A549 (cell line): ENCODE data around the gene AMFR. TPM values are rescaled to one million over a fixed set of nuclear protein-coding genes. Genes with fewer than 3 reads are reported as not detected.
A peak's percentile ranks its signal among the peaks of the same experiment; 100 is the strongest.

Experiments used
- ATAC-seq, 2 experiments: fragments of 200-7000 bp in 1 of 2; fragments of >200 bp in 1 of 2; cut with Nextera tagmentation in 1 of 2; cut with Tn5 transposase in 1 of 2; 3 replicates each; pipeline versions ENCODE4 v1.8.0 to v1.9.1; 2018 to 2020; ENCODE audit warnings: mild to moderate bottlenecking in 1 of 2, moderate library complexity in 1 of 2
- CTCF ChIA-PET: fragments of 300-600 bp; sonication (Branson Sonifier 250); formaldehyde crosslinking; extraction: SDS; loops from one replicate; lab custom pipeline; 2021; ENCODE audit warnings: antibody characterized with exemption, inconsistent platforms; lab: Yijun Ruan, JAX
- POLR2A ChIA-PET: fragments of 350-600 bp; formaldehyde crosslinking; extraction: SDS; loops from one replicate; lab custom pipeline; 2021; ENCODE audit warnings: antibody characterized with exemption, inconsistent platforms; lab: Yijun Ruan, JAX
- DNase-seq, 2 experiments: peaks; one replicate each; pipeline versions ENCODE4 v3.0.0 to v3.0.0-alpha.2; 2011 to 2016; ENCODE audit warnings: low read depth in 1 of 2, low spot score in 1 of 2
- FAIRE-seq: peaks from 2 replicates; lab custom pipeline; 2011; peaks lifted over from hg19 to GRCh38; lab: Jason Lieb, UNC
- H3K27ac ChIP-seq, 2 experiments: fragments of >200 bp; sonication (Bioruptor Twin); formaldehyde crosslinking; 3 replicates each; pipeline ENCODE4 v1.5.1; 2016 to 2017
- H3K4me1 ChIP-seq: fragments of >200 bp; sonication (Bioruptor Twin); formaldehyde crosslinking; 3 replicates; pipeline ENCODE4 v1.6.1; 2016
- H3K4me2 ChIP-seq: fragments of >200 bp; sonication (Bioruptor Twin); formaldehyde crosslinking; 3 replicates; pipeline ENCODE4 v1.6.1; 2016
- H3K4me3 ChIP-seq: fragments of >200 bp; sonication (Bioruptor Twin); formaldehyde crosslinking; 3 replicates; pipeline ENCODE4 v1.5.1; 2016
- H3K9me3 ChIP-seq: fragments of >200 bp; sonication (Bioruptor Twin); formaldehyde crosslinking; 3 replicates; pipeline ENCODE4 v1.6.1; 2016
- BHLHE40 ChIP-seq: IDR thresholded peaks from 2 replicates; pipeline ENCODE4 v1.6.1; 2012; ENCODE audit warnings: low read depth, low read length, inconsistent platforms
- CBX2 ChIP-seq: fragments of 200-600 bp; sonication (generic); IDR thresholded peaks from 2 replicates; pipeline ENCODE4 v1.6.1; 2016; ENCODE audit warnings: low read depth, mild to moderate bottlenecking, borderline replicate concordance
- EP300 ChIP-seq, 2 experiments: fragments of >200 bp; sonication (Bioruptor Twin); formaldehyde crosslinking; IDR thresholded peaks; 2 replicates in 1 of 2; 3 replicates in 1 of 2; pipeline ENCODE4 v1.6.1; 2016 to 2017
- FOSL2 ChIP-seq, 2 experiments: fragments of 450-650 bp in 1 of 2; fragments of >200 bp in 1 of 2; sonication (Bioruptor Twin) in 1 of 2; formaldehyde crosslinking; IDR thresholded peaks; 2 replicates each; pipeline versions ENCODE4 v1.5.0 to v1.6.1; 2016 to 2020; ENCODE audit warnings: mild to moderate bottlenecking in 1 of 2, moderate library complexity in 1 of 2
- HES2 ChIP-seq: fragments of >200 bp; sonication (Bioruptor Twin); formaldehyde crosslinking; IDR thresholded peaks from 2 replicates; pipeline ENCODE4 v1.6.1; 2016
- HEYL ChIP-seq: fragments of 250-450 bp; sonication (Bioruptor Pico); IDR thresholded peaks from 2 replicates; pipeline ENCODE4 v1.8.0; 2021; ENCODE audit warnings: mild to moderate bottlenecking, moderate library complexity
- HMGXB4 ChIP-seq: fragments of 250-450 bp; sonication (Bioruptor Pico); IDR thresholded peaks from 2 replicates; pipeline ENCODE4 v1.5.0; 2021; ENCODE audit warnings: mild to moderate bottlenecking, moderate library complexity, borderline replicate concordance
- JUN ChIP-seq, 2 experiments: fragments of >200 bp; sonication (Bioruptor Twin); formaldehyde crosslinking; IDR thresholded peaks; 2 replicates in 1 of 2; 3 replicates in 1 of 2; pipeline ENCODE4 v1.6.1; 2016 to 2017
- JUNB ChIP-seq: fragments of >200 bp; sonication (Bioruptor Twin); formaldehyde crosslinking; IDR thresholded peaks from 2 replicates; pipeline ENCODE4 v1.6.1; 2016
- MAX ChIP-seq: IDR thresholded peaks from 2 replicates; pipeline ENCODE4 v1.6.1; 2012
- MAZ ChIP-seq: fragments of 150-350 bp; IDR thresholded peaks from 2 replicates; pipeline ENCODE4 v1.6.1; 2014; ENCODE audit warnings: antibody characterized with exemption, low read depth, low read length, borderline replicate concordance
- MYC ChIP-seq: IDR thresholded peaks from 2 replicates; pipeline ENCODE4 v1.6.1; 2012; ENCODE audit warnings: mild to moderate bottlenecking, inconsistent platforms, low read length, improper control_type of control experiment, borderline replicate concordance
- PHF8 ChIP-seq: fragments of 200-600 bp; sonication (generic); IDR thresholded peaks from 2 replicates; pipeline ENCODE4 v1.6.1; 2016; ENCODE audit warnings: low read depth, mild to moderate bottlenecking, antibody characterized with exemption, moderate library complexity, borderline replicate concordance
- RAD21 ChIP-seq, 2 experiments: fragments of >200 bp in 1 of 2; sonication (Bioruptor Twin) in 1 of 2; formaldehyde crosslinking in 1 of 2; IDR thresholded peaks in 1 of 2; conservative IDR thresholded peaks in 1 of 2; 2 replicates in 1 of 2; 3 replicates in 1 of 2; pipeline ENCODE4 v1.6.1; 2012 to 2018; ENCODE audit warnings: inconsistent platforms in 1 of 2
- RARB ChIP-seq: fragments of 250-450 bp; sonication (Bioruptor Pico); IDR thresholded peaks from 2 replicates; pipeline ENCODE4 v1.8.0; 2021; ENCODE audit warnings: mild to moderate bottlenecking, moderate library complexity
- REST ChIP-seq: fragments of 200-600 bp; sonication (generic); IDR thresholded peaks from 2 replicates; pipeline ENCODE4 v1.6.1; 2016; ENCODE audit warnings: antibody characterized with exemption, mild to moderate bottlenecking, moderate library complexity
- RNF2 ChIP-seq: fragments of 200-600 bp; sonication (generic); IDR thresholded peaks from 2 replicates; pipeline ENCODE4 v1.6.1; 2016; ENCODE audit warnings: low read depth, mild to moderate bottlenecking, antibody characterized with exemption, moderate library complexity, borderline replicate concordance
- TFCP2L1 ChIP-seq: fragments of 250-450 bp; sonication (Bioruptor Pico); IDR thresholded peaks from 2 replicates; pipeline ENCODE4 v1.5.0; 2021; ENCODE audit warnings: mild to moderate bottlenecking
- TP53 ChIP-seq: fragments of 250-450 bp; sonication (Bioruptor Pico); IDR thresholded peaks from 2 replicates; pipeline ENCODE4 v1.5.0; 2021; ENCODE audit warnings: mild to moderate bottlenecking, moderate library complexity
- ZFP36 ChIP-seq: fragments of 450-650 bp; IDR thresholded peaks from 2 replicates; pipeline ENCODE4 v1.6.1; 2014; ENCODE audit warnings: borderline replicate concordance; ENCODE audit not compliant: partially characterized antibody
- ZSCAN20 ChIP-seq: fragments of 250-450 bp; sonication (Bioruptor Pico); IDR thresholded peaks from 2 replicates; pipeline ENCODE4 v1.8.0; 2022; ENCODE audit warnings: mild to moderate bottlenecking, moderate library complexity
- WGBS: methylation state at CpG from one replicate; pipeline ENCODE4 v1.1.6; 2017; ENCODE audit errors: missing lambda C conversion rate; 5-methylcytosine and 5-hydroxymethylcytosine counted together
- polyA plus RNA-seq, 4 experiments: library from polyadenylated mRNA; depleted of rRNA in 3 of 4; stranded (reverse); fragments of >200 nt; fragmentation: RNase III in 1 of 4; extraction: RNeasy Plus Mini Kit Qiagen cat#74134 plus additional on column Dnase treatment in 1 of 4; gene quantifications; 2 replicates in 3 of 4; 3 replicates in 1 of 4; pipeline ENCODE4 v1.2.3, GENCODE V29; 2011 to 2017

The AMFR gene
- polyA plus RNA-seq, 2 of the 4 experiments (the other 2 are of a cell fraction), result 68.9 to 88.5 TPM

- WGBS, result 44% methylated on average over 4 of the region's 4 CpGs
- DNase-seq (no peak), ATAC-seq (peak in 1 of 2 experiments; percentile 11; a peak in 3 of 6 replicates), FAIRE-seq (no peak)
- CTCF ChIA-PET, result interaction anchor here (1.3 to 1.8 kb wide), 3 partner anchors 71 to 217 kb away, joined by 3 to 11 read pairs (median 8); no protein-coding TSS in a partner anchor
- H3K4me1 ChIP-seq, result peaks cover 37% of the 10 kb centered on the region
- peak overlapping the region; percentile 69 for H3K4me2 ChIP-seq
- H3K4me3 ChIP-seq, result no peak overlapping the region
- no peak for TF ChIP-seq MAZ
- TF ChIP-seq FOSL2 (IDR thresholded peaks at IDR 0.05), result no peak
- no peak for TF ChIP-seq FOSL2 (CRISPR knock-in tag; IDR thresholded peaks at IDR 0.05)
- no peak for TF ChIP-seq JUNB
- TF ChIP-seq HES2, result no peak
- TF ChIP-seq HMGXB4 (CRISPR knock-in tag), result no peak
- no peak for TF ChIP-seq ZFP36
- TF ChIP-seq MYC, result no peak
- no peak for TF ChIP-seq ZSCAN20 (CRISPR knock-in tag)
- TF ChIP-seq RNF2, result no peak
- no peak for TF ChIP-seq BHLHE40
- TF ChIP-seq TP53, result no peak
- H3K27ac ChIP-seq, result peak overlapping the region in 1 of 2 experiments; percentile 92; a peak in 3 of 6 replicates
- POLR2A ChIA-PET, result no interaction called here
- no peaks in the 10 kb centered on the region for H3K9me3 ChIP-seq
These were observed 1.2 kb upstream of the AMFR start for GRCh38 chr16:56426585-56426984.

GRCh38 chr16:56424791-56425438, 430 bp downstream of the AMFR start:
- WGBS, result no CpG with 5 or more reads among the region's 79 CpGs
- ATAC-seq (peak; percentile 51 to 80), DNase-seq (peak in 1 of 2 experiments; percentile 21), FAIRE-seq (no peak)
- Histone ChIP-seq H3K4me1 (peaks cover 42% of the 10 kb centered on the region), H3K27ac (peak overlapping the region; percentile 92 to 93), H3K9me3 (no peaks in the 10 kb centered on the region), H3K4me2 (peak overlapping the region; percentile 82), H3K4me3 (peak overlapping the region; percentile 98)
- ChIA-PET CTCF (interaction anchor here (1.1 kb wide), 1 partner anchor 24 kb away, joined by 4 read pairs; no protein-coding TSS in a partner anchor), POLR2A (interaction anchor here (1.2 kb wide), 1 partner anchor 26 kb away, joined by 4 read pairs; the partner anchor contains the start of genes NUDT21 and OGFOD1)
- TF ChIP-seq PHF8, result peak; percentile 76; the same call in 1 of the 2 replicates
- no peak for TF ChIP-seq TFCP2L1

GRCh38 chr16:56424404-56424764, 961 bp downstream of the AMFR start:
- Histone ChIP-seq H3K4me1 (peaks cover 42% of the 10 kb centered on the region), H3K9me3 (no peaks in the 10 kb centered on the region), H3K4me2 (peak overlapping the region; percentile 82), H3K27ac (peak overlapping the region; percentile 92 to 93), H3K4me3 (peak overlapping the region; percentile 98)
- DNase-seq (no peak), FAIRE-seq (no peak), ATAC-seq (peak; percentile 3 to 37; a peak in 3 of 6 replicates)
- no peak for TF ChIP-seq RARB (CRISPR knock-in tag)
- TF ChIP-seq EP300 (IDR thresholded peaks at IDR 0.05), result no peak
- TF ChIP-seq FOSL2 (IDR thresholded peaks at IDR 0.05), result no peak
- TF ChIP-seq FOSL2 (CRISPR knock-in tag; IDR thresholded peaks at IDR 0.05), result no peak
- no peak for TF ChIP-seq RAD21 (conservative IDR thresholded peaks at IDR 0.05 in 1 of 2, IDR thresholded peaks at IDR 0.05 in 1 of 2)
- TF ChIP-seq MAX, result no peak
- TF ChIP-seq HEYL, result no peak
- no peak for TF ChIP-seq CBX2
- no peak for TF ChIP-seq REST
- TF ChIP-seq JUN (IDR thresholded peaks at IDR 0.05), result no peak
- 2% methylated on average over 15 of the region's 16 CpGs for WGBS
- POLR2A ChIA-PET, result interaction anchor here (1.2 kb wide), 1 partner anchor 27 kb away, joined by 4 read pairs; the partner anchor contains the start of genes NUDT21 and OGFOD1
- CTCF ChIA-PET, result interaction anchor here (1.1 kb wide), 1 partner anchor 23 kb away, joined by 4 read pairs; no protein-coding TSS in a partner anchor
